H9 (cell line): ENCODE data around the gene G3BP2. TPM values are rescaled to one million over a fixed set of nuclear protein-coding genes. Genes with fewer than 3 reads are reported as not detected.

Experiments used
- DNase-seq: peaks from one replicate; pipeline ENCODE4 v3.0.0-alpha.2; 2017
- H2AFZ ChIP-seq: one replicate; pipeline ENCODE4 v1.6.1; 2013; ENCODE audit warnings: mild to moderate bottlenecking, low read length, control low read depth, moderate library complexity
- H2AK5ac ChIP-seq: 2 replicates; pipeline ENCODE4 v1.6.1; 2013; ENCODE audit warnings: low read length, control low read depth, mixed read lengths; ENCODE audit not compliant: insufficient read length
- H2BK120ac ChIP-seq: one replicate; pipeline ENCODE4 v1.6.1; 2013; ENCODE audit warnings: low read depth, mild to moderate bottlenecking, low read length, control low read depth, inconsistent platforms; ENCODE audit not compliant: poor library complexity, severe bottlenecking
- H2BK12ac ChIP-seq: 2 replicates; pipeline ENCODE4 v1.6.1; 2013; ENCODE audit warnings: low read length, control low read depth, mixed read lengths, low read depth; ENCODE audit not compliant: insufficient read length
- H2BK15ac ChIP-seq: 2 replicates; pipeline ENCODE4 v1.6.1; 2013; ENCODE audit warnings: low read depth, low read length, control low read depth
- H2BK20ac ChIP-seq: one replicate; pipeline ENCODE4 v1.6.1; 2013; ENCODE audit warnings: low read depth, mild to moderate bottlenecking, low read length, control low read depth, inconsistent platforms; ENCODE audit not compliant: poor library complexity, severe bottlenecking
- H2BK5ac ChIP-seq: 2 replicates; pipeline ENCODE4 v1.6.1; 2013; ENCODE audit warnings: low read length, control low read depth, mixed read lengths; ENCODE audit not compliant: insufficient read length
- H3K14ac ChIP-seq: 2 replicates; pipeline ENCODE4 v1.6.1; 2013; ENCODE audit warnings: low read length, control low read depth; ENCODE audit not compliant: insufficient read depth
- H3K18ac ChIP-seq: 2 replicates; pipeline ENCODE4 v1.6.1; 2013; ENCODE audit warnings: low read depth, mild to moderate bottlenecking, mixed read lengths, low read length, control low read depth; ENCODE audit not compliant: insufficient read length
- H3K23ac ChIP-seq: 2 replicates; pipeline ENCODE4 v1.6.1; 2013; ENCODE audit warnings: low read length, control low read depth, mixed read lengths, low read depth; ENCODE audit not compliant: insufficient read length
- H3K23me2 ChIP-seq: 2 replicates; pipeline ENCODE4 v1.6.1; 2013; ENCODE audit warnings: low read depth, mild to moderate bottlenecking, mixed read lengths, low read length, control low read depth; ENCODE audit not compliant: insufficient read length, poor library complexity, severe bottlenecking
- H3K27ac ChIP-seq: 2 replicates; pipeline ENCODE4 v1.5.1; 2013; ENCODE audit warnings: low read length, control low read depth, mixed read lengths, low read depth; ENCODE audit not compliant: insufficient read length
- H3K27me3 ChIP-seq: 2 replicates; pipeline ENCODE4 v1.6.1; 2013; ENCODE audit warnings: low read length, control low read depth, inconsistent platforms; ENCODE audit not compliant: insufficient read depth
- H3K4ac ChIP-seq: 2 replicates; pipeline ENCODE4 v1.6.1; 2013; ENCODE audit warnings: low read depth, mild to moderate bottlenecking, control low read depth, inconsistent platforms, low read length, moderate library complexity
- H3K4me1 ChIP-seq: 2 replicates; pipeline ENCODE4 v1.6.1; 2013; ENCODE audit warnings: low read length, control low read depth, inconsistent platforms; ENCODE audit not compliant: insufficient read depth
- H3K4me2 ChIP-seq: 2 replicates; pipeline ENCODE4 v1.6.1; 2013; ENCODE audit warnings: low read length, control low read depth, mixed read lengths; ENCODE audit not compliant: insufficient read length, insufficient read depth
- H3K56ac ChIP-seq: 2 replicates; pipeline ENCODE4 v1.6.1; 2013; ENCODE audit warnings: low read depth, mild to moderate bottlenecking, mixed read lengths, low read length, control low read depth; ENCODE audit not compliant: insufficient read length
- H3K79me1 ChIP-seq: 2 replicates; pipeline ENCODE4 v1.6.1; 2013; ENCODE audit warnings: low read depth, mild to moderate bottlenecking, moderate library complexity, low read length, control low read depth, inconsistent platforms; ENCODE audit not compliant: insufficient read depth, poor library complexity, severe bottlenecking
- H3K79me2 ChIP-seq: 2 replicates; pipeline ENCODE4 v1.6.1; 2013; ENCODE audit warnings: low read length, control low read depth, inconsistent platforms; ENCODE audit not compliant: insufficient read depth
- H3K9ac ChIP-seq: 2 replicates; pipeline ENCODE4 v1.6.1; 2013; ENCODE audit warnings: low read length, control low read depth, mixed read lengths; ENCODE audit not compliant: insufficient read length; ENCODE audit errors: extremely low read depth
- H3K9me3 ChIP-seq: one replicate; pipeline ENCODE4 v1.6.1; 2013; ENCODE audit warnings: low read depth, low read length, inconsistent platforms; ENCODE audit not compliant: control insufficient read depth
- H3T11ph ChIP-seq: one replicate; pipeline ENCODE4 v1.6.1; 2013; ENCODE audit warnings: mild to moderate bottlenecking, low read length, control low read depth, inconsistent platforms
- H4K20me1 ChIP-seq: one replicate; pipeline ENCODE4 v1.6.1; 2013; ENCODE audit not compliant: control insufficient read depth, insufficient read length, insufficient read depth
- H4K5ac ChIP-seq: 2 replicates; pipeline ENCODE4 v1.6.1; 2013; ENCODE audit warnings: low read depth, mild to moderate bottlenecking, mixed read lengths, low read length, control low read depth; ENCODE audit not compliant: insufficient read length
- H4K8ac ChIP-seq: replicated peaks from 2 replicates; pipeline ENCODE4 v1.6.1; 2013; ENCODE audit warnings: low read length, control low read depth, mixed read lengths, low read depth; ENCODE audit not compliant: insufficient read length
- H4K91ac ChIP-seq: 2 replicates; pipeline ENCODE4 v1.6.1; 2013; ENCODE audit warnings: low read depth, mild to moderate bottlenecking, moderate library complexity, mixed read lengths, low read length, control low read depth; ENCODE audit not compliant: insufficient read length
- H3K27ac Mint-ChIP-seq, 3 experiments: 2 replicates in 2 of 3; 3 replicates in 1 of 3; pipeline ENCODE4 v1.8.0; 2020 to 2021; ENCODE audit warnings: mixed read lengths in 3 of 3, mild to moderate bottlenecking in 1 of 3, moderate library complexity in 1 of 3
- H3K27me3 Mint-ChIP-seq: 2 replicates; pipeline ENCODE4 v1.8.0; 2021; ENCODE audit warnings: low read depth, mild to moderate bottlenecking, moderate library complexity, mixed read lengths
- H3K36me3 Mint-ChIP-seq, 3 experiments: 2 replicates in 2 of 3; 3 replicates in 1 of 3; pipeline ENCODE4 v1.8.0; 2020 to 2021; ENCODE audit warnings: low read depth in 3 of 3, mixed read lengths in 3 of 3; ENCODE audit not compliant: insufficient read depth in 1 of 3
- H3K4me1 Mint-ChIP-seq, 2 experiments: 2 replicates each; pipeline ENCODE4 v1.8.0; 2020; ENCODE audit warnings: mixed read lengths in 2 of 2
- H3K4me3 Mint-ChIP-seq, 2 experiments: 2 replicates in 1 of 2; 3 replicates in 1 of 2; pipeline ENCODE4 v1.8.0; 2020 to 2021; ENCODE audit warnings: mild to moderate bottlenecking in 2 of 2, mixed read lengths in 2 of 2, moderate library complexity in 1 of 2
- H3K9me3 Mint-ChIP-seq, 2 experiments: 2 replicates in 1 of 2; 3 replicates in 1 of 2; pipeline ENCODE4 v1.8.0; 2020; ENCODE audit warnings: mild to moderate bottlenecking in 2 of 2, mixed read lengths in 2 of 2, moderate library complexity in 1 of 2
- CTCF ChIP-seq: fragments of 200-600 bp; sonication (generic); conservative IDR thresholded peaks from 3 replicates; pipeline ENCODE4 v1.8.0; 2021; ENCODE audit warnings: antibody characterized with exemption, mild to moderate bottlenecking
- WGBS: extraction: QIAGEN DNeasy Blood & Tissue Kit; methylation state at CpG from one replicate; pipeline ENCODE4 v1.1.7; 2013; ENCODE audit warnings: missing lambda C conversion rate, low lambda C conversion rate, mixed read lengths; ENCODE audit not compliant: insufficient read length; ENCODE audit errors: extremely low coverage; 5-methylcytosine and 5-hydroxymethylcytosine counted together
- total RNA-seq: library from RNA; stranded (reverse); gene quantifications from 2 replicates; pipeline ENCODE4 v1.2.1, GENCODE V29; 2021

The G3BP2 gene
- total RNA-seq, 1 experiment from 2014 or later, result 405 TPM

GRCh38 chr4:75596061-75596460 lies 77.2 kb downstream of the G3BP2 start:
- H3K9ac ChIP-seq, result no peak overlapping the region
- H3K14ac ChIP-seq, result no peak overlapping the region
- no peak overlapping the region for H3K4me3 Mint-ChIP-seq
- H2BK5ac ChIP-seq, result no peak overlapping the region
- no peak overlapping the region for H3K18ac ChIP-seq
- H3K4me2 ChIP-seq, result no peak overlapping the region
- no peak for DNase-seq
- WGBS, result no CpG with 5 or more reads among the region's 3 CpGs
- H2BK12ac ChIP-seq, result no peak overlapping the region
- H2BK120ac ChIP-seq, result no peak overlapping the region
- no peaks in the 10 kb centered on the region for H3K4me1 ChIP-seq
- no peak overlapping the region for H2AK5ac ChIP-seq
- H3T11ph ChIP-seq, result no peak overlapping the region
- no peaks in the 10 kb centered on the region for H3K9me3 ChIP-seq
- no peak overlapping the region for H2BK15ac ChIP-seq
- no peaks in the 10 kb centered on the region for H3K27me3 ChIP-seq
- no peak overlapping the region for H3K27ac ChIP-seq
- H3K27me3 Mint-ChIP-seq, result no peaks in the 10 kb centered on the region
- no peak overlapping the region for H2BK20ac ChIP-seq
- TF ChIP-seq CTCF, result no peak
- no peaks in the 10 kb centered on the region for H3K79me2 ChIP-seq
- H3K36me3 Mint-ChIP-seq, result no peaks in the 10 kb centered on the region
- H3K56ac ChIP-seq, result no peak overlapping the region
- H3K23me2 ChIP-seq, result no peaks in the 10 kb centered on the region
- no peak overlapping the region for H4K8ac ChIP-seq
- no peaks in the 10 kb centered on the region for H3K79me1 ChIP-seq
- H2AFZ ChIP-seq, result no peak overlapping the region
- H3K27ac Mint-ChIP-seq, result no peak overlapping the region
- no peak overlapping the region for H3K4ac ChIP-seq
- H3K9me3 Mint-ChIP-seq, result no peaks in the 10 kb centered on the region
- H4K91ac ChIP-seq, result no peak overlapping the region
- no peaks in the 10 kb centered on the region for H3K4me1 Mint-ChIP-seq
- H3K23ac ChIP-seq, result no peak overlapping the region
- no peak overlapping the region for H4K5ac ChIP-seq
- no peaks in the 10 kb centered on the region for H4K20me1 ChIP-seq
